Nucleus accumbens (tissue), 56 donors: ENCODE results near the gene ASB2.

ENCODE experiments used
- DNase-seq, 56 donors: peaks; one replicate each; lab custom pipeline; 2025; lab: John Stamatoyannopoulos, UW

The ASB2 gene

DNA sequence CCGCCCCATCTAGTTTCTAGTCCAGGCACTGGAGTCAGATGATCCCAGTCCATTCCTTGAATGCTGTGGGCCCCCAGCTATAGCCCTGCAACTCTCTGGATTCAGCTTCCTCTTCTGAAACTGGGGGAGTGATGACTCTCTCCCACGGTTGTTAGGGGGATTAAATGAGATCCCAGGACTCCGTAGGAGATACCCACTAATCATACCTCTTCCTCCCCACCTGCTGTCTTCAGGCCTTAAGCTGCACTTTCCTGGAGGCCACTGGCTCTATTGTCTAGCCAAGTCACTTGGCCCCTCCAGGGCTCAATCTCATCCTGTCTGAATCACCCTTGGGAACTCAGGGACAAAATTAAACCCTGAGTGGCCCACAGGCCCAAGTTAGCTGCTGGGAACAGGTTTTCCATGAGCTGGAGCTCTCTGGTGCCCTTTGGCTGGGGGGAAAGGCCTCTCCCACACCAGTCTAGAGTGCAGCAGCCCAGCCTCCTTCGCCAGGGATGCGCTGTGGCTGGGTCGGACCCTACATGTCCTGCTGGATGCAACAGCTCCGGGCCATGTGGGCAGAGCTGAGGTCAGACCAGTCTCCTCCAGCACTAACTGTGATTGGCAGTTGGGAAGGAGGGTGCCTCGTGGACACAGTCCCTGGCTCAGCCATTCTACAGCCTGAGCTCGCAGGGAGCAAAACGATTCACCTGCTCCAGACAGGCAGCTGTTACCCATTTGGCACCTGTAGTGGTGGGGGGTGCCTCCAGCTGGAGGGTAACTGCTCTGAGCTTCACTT lies 6.0 kb upstream of the ASB2 start:
- no peak for DNase-seq

DNA sequence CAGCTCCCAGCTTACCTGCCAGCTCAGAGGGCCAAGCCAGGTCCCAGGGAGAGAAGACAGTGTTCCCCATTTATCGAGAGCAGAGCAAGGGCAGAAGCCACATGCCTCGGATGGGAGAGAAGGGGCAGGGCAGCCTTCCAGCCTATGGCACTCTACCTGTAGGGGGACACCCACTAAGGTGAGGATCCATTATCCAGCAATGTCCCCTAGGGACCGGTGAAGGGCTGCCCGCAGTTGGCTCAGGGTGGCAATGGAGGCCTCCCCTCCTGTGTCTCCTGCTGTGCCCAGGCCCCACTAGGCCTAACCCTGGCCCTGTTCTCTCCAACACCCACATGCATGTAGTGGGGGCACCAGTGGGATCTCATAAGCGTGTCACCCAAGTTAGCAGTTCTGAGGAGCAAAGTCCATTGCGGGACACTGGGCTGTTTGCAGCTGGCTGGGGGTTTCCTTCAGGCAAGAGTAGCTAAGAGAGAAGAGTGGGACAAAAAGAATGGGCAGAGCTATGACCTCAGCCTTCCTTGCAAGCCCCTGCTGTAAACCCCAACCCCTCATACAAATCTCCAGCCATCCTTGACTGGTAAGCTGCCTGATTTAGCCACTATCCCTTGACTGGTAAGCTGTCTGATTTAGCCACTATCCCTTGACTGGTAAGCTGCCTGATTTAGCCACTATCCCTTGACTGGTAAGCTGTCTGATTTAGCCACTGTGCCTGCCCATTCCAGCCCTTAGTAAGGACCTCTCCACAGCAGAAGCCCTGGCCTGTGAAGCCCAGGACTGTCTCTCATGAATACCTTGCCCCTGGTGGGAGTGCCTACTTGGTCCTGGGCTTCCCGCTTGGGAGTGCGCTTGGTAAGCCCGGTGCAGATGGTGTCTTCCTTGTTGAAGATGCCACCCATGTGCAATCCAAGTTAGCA lies 5.2 kb upstream of the ASB2 start:
- no peak for DNase-seq

DNA sequence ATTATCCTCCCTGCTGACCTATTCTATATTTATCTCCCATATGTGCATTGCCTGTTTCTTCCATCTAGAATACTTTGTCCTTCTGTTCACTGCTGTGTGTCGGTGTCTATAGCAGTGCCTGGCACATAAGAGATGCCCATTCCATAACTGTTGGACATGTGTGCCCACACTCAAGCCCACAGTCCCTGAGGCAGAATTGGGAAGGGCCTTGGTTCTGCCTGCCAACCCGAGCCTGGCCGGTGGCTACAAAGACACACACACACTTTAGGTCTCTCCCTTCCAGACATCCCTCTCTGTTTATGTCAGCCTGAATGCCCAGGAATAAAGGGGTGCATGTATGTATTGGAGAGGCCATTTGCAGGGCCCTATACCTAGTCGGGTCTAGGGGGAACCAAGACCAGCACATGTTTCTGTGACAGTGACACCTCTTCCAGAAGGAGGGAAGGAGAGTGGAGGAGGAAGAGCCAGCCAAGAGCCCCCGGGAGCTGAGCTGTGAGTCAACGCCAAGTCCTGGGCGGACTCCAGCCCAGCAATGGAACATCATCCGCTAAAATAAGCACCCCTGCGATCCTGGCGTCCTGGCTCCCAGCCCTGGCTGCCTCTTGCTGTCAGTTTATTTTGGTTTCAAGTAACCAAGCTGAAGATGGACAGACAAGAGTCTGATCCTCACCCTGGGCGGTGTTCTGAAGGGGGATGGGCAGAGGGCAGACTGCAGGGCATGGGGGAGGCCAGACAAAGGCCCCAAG lies 4.3 kb upstream of the ASB2 start:
- DNase-seq, result peak in 1 of 56 donors; percentile 18

DNA sequence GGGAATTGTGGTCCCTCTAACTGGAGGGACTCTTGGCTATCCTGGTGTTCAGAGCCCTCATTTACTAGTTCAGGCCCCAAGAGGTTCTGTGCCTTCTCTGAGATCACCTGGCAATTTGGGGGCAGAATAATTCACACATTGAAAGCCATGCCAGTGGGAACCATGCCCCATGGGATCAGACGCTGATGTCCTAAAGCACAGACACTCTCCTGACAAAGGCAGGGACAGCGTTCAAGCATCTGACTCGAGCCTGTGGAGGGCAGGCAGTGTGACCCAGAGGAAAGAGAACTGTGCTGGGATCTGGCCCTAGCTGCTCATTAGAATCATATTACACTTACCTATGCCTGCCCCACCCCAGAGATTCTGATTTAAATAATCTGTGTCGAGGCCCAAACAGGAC lies 2.4 kb upstream of the ASB2 start:
- no peak for DNase-seq

DNA sequence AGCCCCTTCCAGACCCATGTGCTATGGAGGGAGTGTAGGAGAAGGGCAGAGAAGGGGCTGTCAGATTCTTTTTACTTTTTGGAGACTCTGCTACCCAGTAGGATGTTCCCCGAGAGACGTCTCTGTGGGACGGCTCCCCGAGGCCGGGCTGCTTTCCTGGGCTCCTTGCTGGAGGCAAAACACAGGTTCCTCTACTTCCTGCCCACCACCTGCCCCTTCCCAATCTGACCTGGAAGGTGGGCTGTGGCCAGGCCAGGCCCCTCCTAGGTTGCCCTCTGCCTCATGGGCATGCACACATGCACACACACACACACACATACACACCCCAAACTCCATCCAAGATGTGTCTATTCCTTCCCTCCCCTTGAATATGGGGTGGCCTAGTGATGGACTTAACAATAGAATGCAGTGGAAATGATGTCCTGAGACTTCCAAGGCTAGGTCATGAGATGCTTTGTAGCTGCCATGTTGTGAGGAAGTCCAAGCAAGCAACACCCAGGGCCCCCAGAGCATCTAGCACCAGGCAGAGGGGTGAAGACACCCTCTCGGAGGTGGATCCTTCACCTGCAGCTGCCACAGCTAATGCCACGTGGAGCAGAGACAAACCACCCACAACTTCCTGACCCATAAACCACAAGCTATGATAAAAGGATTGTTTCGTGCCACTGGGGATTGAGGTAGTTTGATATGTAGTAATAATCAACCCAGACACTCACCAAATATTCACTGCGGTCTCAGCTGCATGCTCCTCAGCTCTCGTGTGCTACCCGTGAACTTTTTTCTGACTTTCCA lies 1.6 kb upstream of the ASB2 start:
- no peak for DNase-seq

DNA sequence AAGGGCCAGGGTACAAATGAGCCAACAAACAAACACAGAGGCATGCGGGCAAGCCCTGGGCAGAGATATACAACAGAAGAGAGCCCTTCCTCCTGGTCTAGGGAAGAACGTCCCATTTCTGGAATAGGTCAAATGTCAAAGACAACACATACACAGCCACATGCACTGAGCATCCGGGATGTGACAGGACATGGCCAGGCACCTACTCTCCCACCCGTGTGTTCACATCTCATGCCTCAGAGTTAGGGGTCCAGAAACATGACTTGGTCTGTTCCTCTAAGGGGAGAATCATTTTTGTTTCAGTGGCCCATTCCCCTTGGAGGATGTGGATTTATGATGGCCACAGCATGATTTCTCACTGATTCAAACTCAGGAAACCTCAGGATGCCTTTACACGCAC lies 801 bp upstream of the ASB2 start:
- no peak for DNase-seq

DNA sequence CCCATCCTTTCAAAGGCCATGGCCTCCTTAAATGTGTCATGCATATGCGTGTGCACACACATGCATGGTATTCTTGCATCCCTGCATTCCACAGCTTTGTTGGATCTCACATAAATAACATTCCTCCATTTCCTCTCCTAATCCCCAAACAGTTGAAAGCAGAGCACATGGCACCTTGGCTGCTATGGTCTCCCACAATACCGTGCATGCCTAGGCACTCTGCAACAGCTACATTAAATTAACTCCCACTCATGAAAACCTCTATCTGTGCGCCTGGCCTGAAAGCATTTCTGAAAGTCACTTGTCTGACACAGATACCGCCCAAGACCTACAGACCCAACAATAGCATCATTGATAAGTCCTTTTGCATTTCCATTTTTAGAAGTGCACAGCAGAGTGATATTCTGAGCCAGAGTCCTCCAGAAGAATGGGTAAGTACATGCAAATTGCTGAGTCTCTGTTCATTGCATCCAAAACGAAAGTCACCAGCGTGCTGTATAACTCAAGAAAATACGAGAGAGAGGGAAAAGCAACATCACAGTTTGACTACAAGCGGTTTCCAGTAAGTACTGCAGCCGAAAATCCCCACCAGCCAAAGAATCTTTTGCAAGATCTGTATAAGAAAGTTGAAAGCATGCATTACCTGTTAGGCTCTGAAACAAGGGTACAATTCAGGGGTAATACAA lies 436 bp downstream of the ASB2 start:
- peak in 1 of 56 donors; percentile 30 for DNase-seq

DNA sequence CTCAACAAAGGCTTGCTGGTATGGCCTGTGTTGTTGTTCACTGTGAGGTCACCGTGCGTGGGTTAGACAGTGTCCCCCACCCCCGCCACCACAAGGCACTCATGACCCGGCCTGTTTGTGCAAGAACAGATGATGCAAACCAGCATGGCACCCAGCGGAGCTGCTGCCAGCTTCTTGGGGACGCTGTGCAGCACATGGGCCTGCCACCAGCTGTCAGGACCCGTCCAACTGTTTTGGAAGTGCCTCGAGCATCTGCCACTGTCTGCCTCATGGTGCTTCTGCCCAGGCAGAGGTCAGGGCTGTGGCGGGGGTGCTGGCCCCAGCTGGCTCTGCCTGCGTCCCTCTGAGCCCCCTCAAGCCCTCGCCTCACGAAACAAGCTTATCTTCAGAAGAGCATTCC lies 1.5 kb downstream of the ASB2 start:
- DNase-seq, result peak in 13 of 56 donors; percentile 12 to 76 (median 25)

DNA sequence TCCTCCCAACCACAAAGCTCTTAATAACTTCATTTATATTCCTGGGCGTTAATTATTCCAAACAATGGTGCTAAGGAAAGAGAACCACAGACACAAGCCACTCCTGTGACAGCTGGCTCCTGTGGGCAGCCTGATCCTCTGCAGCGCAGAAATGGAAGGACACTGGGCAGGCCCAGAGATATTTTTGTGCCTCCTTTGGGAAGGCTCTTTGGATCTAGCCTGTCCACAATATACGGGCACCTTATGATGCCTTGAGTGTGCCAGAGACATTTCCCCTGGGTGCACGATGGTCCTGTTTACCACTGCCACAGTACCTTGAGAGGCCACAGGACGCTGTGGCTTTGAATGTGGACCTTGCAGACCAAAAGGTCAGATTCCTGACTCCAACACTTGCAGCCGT lies 2.1 kb downstream of the ASB2 start:
- no peak for DNase-seq

DNA sequence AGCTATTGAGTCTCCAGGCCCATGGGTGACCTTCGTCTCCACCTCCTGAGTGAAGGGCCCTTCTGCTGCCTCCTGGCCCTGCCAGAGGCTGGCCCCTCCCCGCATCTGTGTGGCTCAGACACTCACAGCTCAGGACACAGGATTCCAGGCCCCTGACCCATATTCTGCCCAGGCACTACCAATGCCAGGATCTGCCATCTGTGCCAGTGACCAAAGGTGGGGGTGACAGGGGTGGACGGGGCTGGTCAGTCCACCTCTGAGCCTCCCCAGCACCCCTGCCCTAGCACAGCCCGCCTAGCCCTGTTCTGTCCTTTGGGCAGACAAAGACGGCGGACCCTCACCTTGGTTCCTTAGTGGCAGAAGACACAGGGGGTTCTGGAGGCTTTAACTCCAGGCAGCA lies 2.8 kb downstream of the ASB2 start:
- no peak for DNase-seq

DNA sequence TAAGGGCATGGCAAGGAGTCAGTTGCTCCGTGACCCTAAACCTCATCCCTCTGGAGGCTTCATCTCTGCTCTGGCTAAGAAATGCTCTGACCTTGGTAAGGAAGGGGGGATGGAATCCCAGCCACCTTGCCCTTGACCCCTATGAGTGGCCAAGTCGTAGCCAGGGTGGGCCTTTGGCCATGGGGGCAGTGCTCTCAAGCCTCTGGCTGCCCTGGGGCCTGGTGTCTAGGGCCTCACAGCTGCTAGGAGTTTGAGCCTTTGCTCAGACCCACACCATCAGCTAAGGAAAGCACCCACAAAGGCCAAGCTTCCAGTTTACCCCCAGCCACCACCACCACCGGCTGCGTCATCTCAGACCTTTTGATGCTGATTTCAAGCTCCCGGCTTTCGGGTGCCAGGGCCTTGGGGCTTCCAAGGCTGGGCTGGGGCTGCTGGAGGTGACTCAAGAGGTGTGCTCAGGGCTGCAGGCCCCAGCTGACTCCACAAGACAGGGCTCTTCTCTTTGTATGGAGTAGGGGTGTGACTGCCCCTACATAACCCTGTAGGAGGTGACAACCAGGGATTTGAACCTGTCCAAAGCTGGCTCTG lies 3.7 kb downstream of the ASB2 start:
- no peak for DNase-seq

DNA sequence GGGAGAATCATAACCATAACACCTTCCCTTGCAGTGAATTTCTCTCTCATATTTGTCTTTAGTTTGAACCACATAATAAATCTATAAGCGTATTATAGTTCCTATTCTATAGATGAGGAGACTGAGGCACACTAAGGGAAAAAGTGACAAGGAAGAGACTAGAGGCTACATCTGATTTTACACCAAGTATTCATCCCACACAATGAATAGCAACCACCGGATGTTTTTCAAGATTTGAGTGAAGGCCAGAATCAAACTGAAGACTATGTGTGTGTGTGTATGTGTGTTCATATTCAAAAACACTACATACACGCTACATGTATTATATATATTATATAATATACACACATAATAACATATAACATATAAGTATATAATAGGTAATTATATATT lies 4.7 kb downstream of the ASB2 start:
- no peak for DNase-seq

DNA sequence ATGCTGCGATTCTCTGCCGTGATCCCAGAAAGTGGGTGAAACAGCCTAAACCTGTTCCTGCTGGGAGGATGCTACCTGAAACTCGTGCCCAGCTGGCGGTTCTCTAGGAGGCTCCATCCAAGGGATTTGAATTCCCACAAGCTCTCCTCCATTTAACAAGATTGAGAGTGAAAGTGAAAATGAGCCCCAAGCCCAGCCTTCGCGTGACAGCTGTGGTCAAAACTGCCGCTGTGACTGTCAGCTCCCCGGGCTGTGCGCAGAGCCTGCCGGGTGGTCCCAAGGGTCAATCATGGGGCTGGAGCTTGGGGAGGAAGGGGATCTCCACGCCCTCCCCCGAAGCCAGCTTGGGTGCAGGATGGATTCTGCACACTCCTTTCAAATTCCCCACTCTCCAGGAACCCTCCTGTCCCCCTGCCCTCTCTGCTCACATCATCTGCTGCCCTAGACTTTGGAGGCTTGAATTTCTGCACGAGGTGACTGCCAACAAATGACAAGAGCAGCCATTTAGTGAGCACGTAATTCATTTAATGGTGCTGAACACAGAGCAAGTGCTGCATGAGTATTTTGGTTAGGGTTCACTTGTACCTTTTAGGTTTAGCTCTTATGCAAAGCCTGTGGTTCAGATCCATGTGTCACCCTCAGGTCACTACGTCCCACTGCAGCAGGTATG lies 5.3 kb downstream of the ASB2 start:
- no peak for DNase-seq

DNA sequence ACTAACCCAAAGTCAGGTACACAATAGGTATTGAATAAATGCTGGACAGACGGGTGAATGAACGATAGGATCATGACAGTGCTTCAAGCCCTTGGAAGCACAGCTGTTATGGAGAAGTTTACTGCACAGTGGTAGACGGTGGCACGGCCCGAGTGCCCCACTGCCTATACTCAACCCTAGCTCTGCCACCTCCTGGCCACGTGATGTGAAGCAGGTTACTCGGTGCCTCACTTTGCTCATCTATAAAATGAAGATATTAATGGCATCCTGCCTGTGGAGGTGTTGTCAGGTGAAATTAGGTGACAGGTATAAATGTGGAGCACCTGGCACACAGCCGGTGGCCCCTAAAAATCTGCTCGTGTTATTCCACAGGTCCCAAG lies 5.8 kb downstream of the ASB2 start:
- DNase-seq, result peak in 1 of 56 donors; percentile 26

DNA sequence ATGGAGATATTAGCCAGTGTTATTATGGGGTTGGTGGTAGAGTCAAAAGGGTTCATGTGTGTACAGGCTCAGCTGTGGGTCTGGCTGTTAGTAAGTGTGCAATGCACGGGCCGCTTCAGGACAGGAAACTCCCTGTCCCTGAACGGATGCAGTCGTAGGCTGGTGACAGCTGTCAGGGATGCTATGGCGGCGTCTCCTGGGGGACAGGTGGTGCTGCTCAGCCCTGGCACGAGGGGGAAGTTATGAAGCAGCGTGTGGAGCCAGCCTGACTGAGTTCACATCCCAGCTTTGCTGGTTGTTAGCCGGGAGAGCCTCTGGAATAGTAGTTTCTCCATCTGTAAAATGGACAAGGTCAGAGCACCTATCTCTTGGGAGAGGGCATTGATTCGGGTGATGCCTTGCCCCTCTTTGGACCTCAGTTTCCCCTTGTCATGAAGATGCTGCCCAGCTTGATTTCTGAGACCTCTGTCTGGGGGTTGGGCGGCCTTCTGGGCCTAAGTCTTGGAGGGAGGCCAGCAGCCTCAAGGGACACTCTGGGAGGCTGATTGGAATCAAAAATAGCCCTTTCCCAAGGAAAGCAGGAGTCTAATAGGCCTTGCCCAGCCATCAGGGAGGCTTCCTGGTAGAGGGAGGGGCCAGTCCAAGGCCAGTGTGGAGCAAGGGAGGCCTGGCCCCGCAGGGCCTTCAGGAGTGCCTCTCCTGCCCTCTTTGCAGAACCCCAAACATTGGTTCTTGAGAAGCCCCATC lies 7.1 kb downstream of the ASB2 start:
- DNase-seq, result no peak

DNA sequence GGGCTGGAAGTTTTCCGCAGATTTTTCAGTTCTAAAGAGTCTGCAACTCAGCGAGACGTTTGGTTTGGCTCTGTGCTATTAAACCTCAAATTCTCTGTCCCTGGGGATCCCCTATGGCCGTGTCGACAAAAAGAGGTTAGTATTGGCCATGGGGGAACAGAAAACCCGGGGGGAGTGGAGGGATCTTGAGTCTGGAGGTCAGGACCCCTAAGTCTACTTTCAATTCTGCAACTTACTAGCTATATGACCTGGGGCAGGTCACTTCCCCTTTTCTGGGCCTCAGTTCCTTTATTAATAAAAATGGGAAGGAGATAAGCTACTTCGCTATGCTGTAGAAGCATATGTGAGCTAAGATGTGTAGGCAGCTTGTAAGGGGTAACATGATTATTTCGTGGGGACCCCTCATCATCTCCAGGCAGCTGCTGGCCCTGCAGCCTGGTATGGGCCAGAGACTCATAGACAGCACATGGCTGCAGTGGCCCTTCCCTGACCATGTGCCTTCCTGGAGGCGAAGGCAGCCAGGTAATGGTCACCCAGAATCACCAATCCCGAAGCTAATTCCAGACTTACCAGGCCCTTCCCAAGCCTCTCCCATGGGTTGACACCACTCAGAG lies 8.6 kb downstream of the ASB2 start:
- no peak for DNase-seq

DNA sequence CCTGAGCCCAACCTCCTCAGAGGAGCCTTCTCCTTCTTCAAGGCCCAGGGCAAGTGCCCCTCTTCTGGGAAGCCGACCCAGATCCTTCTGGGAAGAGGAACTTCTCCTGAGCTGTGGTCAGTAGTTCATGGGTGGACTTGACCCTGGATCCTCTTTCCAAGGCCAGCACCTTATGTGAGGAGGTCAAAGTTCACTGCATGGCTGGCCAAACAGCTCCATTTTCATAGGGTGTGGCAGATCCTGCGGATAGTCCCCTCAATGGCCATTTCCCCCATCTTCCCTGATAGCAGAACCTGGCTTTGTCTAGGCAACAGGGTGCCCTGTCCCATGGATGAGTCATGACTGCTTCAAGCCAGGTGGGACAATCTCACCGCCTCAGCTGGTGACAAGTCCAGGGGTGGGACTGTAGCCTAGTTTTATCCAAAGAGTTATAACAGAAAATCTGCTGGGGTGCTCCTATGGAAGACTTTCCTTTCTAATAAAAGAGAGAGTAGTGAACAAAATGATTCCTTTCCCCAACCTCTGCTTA lies 10.4 kb downstream of the ASB2 start:
- DNase-seq, result no peak
